Measurements from ENCODE around the gene KCNQ2.

The KCNQ2 gene

DNA sequence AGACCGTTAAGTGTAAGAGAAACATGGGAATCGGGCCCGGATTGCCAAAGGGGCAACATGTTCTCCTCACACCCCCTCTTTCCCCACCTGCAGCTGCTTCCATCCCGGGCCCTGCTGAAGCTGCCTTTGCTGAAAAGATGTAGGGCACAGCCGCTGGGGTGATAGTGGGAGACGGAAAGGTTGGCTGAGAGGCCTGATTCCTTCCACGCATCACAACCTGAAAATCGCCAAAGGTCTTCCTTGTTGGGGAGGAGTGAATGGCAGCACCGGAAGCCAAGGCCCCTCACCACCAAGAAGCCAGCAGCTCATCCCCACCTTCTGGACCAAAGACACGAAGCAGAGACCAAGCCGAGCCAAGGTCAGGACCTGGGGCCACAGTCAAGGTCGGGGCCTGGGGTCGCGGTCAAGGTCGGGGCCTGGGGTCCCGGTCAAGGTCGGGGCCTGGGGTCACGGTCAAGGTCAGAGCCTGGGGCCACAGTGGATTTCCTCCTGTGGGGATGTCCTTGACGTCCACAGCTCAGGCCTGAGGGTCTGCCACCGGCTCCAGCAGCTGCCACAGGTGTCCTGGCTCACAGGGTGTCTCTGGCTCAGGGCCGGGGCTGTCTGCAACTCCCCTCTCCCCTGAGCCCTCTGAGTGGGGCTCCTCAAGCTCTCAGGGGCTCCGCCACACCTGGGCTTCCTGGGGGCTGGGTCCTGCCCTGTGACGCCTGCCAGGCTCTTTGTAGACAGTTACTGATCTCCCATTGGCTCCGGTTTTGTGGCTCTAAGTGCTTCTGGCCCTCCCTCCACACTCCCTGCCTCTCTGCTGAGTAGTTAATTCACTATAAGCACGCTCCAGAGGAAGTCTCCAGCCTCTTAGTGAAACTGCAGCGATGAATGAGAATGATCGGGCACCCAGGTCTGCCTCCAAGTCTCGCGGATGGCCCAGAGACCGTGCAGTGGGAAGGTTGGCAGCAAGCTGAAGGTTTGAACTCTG is 105.8 kb downstream of the KCNQ2 start:
- no peak for DNase-seq

DNA sequence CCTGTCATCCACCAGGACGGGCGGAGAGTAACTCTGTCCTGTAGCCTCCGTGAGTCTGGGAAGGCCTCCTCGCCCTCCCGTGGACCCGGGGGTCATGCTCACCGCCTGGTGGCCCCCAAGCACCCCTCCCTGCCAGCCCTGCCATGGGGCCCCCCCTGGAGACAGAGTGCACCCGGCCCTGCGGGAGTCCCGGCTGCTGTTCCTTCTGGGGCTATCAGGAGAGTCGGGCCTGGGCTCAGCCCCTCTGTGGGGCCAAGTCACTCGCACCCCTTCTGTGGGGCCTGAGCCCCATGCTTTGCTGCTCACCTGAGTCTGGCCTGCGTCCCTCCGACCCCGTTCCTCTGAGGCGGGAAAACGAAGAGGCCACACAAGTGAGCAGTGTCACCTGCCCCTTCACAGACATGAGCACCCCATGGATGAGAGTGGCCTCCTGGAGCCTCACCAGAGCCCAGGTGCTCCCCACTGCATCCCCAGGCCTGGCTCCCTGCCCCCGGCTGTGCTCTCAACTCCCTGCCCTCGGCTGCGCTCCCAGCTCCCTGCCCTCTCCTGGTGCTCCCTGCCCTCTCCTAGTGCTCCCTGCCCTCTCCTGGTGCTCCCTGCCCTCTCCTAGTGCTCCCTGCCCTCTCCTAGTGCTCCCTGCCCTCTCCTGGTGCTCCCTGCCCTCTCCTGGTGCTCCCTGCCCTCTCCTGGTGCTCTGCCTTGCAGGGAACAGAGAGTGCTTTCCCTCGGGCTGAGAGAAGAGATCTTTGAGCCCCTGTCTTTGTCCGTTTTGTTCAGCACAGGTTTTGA is 106.7 kb downstream of the KCNQ2 start:
- no peak for DNase-seq

- DNase-seq = no peak
Observed at GRCh38 chr20:63364801-63365585, 107.5 kb downstream of the KCNQ2 start.

DNA sequence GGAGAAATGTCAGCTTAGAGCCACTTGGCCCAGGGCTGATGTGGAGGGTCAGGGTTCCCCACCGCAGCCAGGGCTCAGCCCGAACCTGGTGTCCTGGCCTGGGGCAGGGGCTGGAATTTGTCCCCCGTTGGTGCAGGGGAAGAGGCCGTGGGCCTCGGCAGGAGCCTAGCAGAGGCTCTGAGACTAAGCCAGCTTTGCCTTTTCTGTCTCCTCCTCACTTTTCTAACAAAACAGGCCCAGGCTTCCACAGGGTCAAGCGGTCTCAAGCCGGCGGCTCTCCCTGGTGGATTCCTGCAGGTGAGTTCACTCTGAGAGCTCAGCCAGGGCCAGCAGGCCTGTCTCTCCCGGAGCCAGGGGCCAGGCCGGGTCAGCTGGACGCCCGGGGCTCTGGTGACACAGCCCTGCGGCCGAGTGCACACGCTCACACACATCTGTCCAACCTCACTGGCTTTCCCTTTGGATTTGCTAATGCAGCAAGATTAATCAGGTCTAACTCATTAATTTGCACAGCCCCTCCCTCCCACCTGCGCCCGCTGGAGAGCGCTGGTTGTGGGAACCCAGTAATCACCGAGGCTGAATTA is 108.4 kb downstream of the KCNQ2 start:
- DNase-seq = no peak

DNA sequence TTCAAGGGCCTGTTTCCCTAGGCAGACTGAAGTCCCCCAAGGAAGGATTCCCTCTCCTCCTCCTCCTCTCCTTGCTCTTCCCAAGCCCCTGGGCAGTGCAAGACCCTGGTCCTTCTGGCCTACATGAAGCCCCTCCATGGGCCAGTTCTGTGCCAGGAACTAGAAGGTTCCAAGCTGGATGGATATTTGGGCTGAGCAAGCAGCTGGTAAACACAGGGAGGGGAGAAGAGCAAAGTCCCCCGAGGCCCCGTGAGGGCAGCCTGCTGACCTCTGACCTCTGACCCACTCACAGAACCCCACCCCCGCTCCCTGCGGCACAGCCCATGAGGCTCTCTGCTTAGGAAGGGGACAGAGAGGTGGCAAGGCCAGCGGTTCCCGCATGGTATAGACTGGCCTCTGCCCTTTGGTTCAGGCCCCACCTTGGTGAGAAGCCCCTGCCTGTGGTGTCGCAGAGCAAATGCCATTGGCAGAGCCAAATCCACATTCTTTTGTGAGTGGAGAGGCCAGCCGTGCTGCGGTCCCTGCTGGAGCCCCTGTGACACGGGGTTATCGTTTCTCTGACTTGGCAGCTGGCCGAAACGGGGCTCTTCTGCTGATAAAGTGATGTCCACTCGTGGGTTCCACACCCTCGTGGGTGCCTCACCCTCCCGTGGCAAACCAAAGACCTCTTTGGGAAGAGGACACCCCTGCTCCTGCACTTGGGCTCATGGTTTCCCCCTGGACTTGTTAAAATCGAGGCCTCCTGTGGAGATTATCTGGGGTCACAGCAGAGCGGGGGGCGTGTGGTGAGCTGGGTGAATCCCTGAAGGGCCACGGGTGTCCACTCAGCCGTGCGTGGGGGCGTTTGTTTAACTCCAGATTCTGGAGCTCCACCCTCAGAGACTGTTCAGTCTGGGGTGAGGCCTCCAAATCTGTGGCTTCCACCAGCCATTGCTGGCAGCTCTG is 109.2 kb downstream of the KCNQ2 start:
- DNase-seq = no peak

- no peak for DNase-seq
Observed at GRCh38 chr20:63362436-63363009, 109.9 kb downstream of the KCNQ2 start.

DNA sequence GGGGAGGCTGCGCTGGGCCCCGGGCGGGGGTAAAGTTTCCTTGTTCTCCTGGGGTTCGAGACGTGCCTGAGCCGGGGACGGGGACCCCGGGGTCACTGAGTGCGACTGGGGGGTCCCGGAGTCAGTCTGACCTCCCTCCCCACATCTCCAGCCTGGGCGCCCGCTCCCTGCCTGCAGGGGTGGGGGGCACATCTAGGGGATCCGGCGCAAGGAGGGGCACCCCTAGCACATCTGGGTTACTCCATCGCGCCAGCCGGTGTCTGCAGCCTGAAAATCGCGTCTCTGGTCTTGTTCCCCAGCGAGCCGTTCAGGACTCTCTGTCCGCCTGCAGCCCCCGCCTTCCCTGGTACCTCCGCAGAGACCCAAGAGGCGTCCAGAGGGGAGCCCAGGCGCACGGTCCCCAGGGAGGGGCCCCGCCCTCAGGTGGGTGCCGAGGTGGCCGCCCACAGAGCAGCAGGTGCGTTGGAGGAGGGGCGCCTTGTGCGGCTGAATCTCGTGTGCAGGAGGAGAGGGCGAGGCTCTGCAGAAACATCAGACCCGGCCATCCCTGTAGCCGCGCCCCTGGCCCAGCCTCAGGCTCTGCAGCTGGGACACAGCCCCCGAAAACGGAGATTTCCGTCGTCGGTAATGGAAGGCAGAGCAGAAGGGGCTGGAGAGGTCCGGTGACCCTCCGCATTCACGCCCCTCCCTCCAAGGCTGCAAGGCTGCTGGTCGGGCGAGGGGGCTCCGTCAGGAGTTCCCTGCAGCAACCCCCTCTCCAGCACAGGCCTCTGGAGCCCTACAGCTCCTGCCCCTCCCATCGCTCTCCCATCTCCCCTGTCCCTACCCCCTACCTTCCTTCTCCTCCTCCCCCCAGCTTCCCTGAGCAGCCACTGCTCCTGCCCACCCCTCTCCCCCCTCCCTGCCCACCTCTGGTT is 110.7 kb downstream of the KCNQ2 start:
- DNase-seq = no peak

DNA sequence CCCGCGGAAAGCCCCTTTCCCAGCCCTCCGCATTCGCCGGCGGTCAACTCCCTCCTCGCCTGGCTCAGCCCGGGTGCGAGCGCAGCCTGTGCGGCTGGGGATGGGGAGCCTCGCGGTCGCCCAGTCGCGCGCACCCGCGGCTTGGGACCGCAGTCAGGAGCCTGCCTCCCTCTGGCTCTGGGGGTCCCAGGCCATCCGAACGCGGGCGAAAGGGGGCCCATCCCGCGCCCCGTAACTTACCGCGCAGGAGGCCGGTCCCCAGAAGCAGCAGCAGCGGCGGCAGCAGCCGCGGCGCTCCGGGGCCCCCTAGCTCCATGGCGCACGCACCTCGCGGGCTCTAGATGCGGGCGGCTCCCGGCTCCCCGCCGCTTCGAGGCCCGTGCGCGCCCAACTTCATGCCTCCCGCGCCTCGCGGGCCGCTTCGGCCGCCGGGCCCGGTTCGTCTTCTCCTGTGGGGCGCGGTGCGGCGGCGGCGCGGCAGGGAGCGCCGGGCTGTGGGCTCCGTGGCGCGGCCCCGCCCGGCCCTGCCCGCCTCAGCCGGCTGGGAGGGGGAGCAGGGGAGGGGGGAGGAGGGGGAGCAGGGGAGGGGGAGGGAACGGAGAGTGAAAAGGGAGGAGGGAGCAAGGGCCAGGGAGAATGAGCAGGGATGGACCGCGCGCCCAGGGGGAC is 111.5 kb downstream of the KCNQ2 start, which contains the start of gene CHRNA4:
Gene CHRNA4 (minus strand): TSS at position 500 of the 669 bp plus-strand sequence. CDS start 184 bp downstream, at position 316.
- no peak for DNase-seq

DNA sequence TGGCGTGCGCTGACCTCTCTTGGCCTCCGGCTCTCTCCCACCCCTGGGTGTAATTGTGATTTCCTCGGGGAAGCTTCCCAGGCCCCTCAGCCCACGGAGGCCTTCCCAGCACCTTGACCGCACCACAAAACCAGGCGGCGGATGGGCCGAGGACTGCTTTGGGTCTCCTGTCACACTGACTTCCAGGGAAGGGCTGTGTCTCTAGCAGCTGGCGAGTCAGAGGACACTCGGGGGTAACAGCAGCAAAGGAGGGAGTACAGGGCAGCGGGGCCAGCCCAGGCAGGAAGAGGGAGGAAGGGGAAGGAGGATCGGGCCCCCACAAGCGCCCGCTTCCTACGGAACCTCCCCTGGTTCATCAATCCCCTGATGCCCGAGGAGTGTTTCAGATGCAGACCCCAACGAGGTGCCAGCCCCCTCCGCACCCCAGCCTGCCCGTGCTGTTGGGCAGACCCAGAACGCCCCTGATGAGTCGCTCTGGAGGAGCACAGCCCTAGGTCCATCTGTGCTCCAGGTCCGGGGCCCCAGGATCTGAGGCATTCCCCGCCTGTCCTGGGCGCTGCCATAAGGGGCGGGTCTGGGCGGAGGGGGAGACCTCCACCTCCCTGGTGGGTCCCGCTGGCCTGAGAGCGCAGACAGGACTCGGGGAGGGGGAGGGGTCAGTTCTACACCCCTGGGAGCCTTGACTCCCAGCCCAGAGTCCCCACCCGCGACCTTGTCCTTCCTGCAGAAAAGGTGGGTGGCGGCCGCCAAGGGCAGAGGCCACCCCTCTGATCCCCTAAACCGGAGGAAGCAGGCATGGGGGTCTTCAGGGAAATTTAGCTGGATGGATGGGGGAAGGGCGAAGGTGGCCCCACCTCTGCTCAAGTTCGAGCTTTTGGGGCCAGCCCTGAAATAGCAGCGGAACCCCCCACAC is 112.3 kb downstream of the KCNQ2 start:
- no peak for DNase-seq

DNA sequence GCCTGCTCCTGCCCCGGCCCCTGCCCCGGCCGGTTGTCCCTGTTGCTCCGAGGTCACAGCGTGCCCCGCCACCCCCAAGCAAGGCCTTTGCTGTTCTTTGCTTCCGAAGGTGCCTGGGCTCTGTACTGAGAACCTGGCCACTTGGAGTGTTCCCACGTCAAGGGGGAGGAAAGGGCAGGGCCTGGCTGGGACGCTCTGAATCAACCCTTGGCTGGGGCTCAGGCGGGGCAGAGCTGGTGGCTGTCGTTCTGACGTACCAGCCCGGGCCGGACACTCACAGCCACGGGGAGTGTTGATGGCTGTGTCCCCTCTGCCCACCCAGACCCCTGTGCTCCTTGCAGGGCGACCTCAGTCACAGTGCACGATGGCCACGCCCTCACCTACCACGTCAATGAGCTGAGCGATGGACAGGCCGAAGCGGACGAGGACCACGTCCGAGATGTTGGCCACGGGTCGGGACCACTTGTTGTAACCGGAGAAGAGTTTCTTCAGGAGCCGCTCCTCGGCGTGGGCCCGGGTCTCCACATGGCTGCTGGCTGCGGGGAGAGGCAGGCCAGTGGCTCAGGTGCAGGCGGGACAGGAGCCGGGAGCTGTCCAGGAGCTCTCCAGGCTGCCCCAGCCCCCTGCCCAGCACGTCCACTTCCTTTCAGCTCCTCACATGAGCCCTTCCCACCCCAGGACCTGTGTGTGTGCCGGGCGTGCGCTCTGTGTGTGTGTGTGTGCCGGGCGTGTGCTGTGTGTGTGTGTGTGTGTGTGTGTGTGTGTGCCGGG is 113.1 kb downstream of the KCNQ2 start:
- no peak for DNase-seq

DNA sequence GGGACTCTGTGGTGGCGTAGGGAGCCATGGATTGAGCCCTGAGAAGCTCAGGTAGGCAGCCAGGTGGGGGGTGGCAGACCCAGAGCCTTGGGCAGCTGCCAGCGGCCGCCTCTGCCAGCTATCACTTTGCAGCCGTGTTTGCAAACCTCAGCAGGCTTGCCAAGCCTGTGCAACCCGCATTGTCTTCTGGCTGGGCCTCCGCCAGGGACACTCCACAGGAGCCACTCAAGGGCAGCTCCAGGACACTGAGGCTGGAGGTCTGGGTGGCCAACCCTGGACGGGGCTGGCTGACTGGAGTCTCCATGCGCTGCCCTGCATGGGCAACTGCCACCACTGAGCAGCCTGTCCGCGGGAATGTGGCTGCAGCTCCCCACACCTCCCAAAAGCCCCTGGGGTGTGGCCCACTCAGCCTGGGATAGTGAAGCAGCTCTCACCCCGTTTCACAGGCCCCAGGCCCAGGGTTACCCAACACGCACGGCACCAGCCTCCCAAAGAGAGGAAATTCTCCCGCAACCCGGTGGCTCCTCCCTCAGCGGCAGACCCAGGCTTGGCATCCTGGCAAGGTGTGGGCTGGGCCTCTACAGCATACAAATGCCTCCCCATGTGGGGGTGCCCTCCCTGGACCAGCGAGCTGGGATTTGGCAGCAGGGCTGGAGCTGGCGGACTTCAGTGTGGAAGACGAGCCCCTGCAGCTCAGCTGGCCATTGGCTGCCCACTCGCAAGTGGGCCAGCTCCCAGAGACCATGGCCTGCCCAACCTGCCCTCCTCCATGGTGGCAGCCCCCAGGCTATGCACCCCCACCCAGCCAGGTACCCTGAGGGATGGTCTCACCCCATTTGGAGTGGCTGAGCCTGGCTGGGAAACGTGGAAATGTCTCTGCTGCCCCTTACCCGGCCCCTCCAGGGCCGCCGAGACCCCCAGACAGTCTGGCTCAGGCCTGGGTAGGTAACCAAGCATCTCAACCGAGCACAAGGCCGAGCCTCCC is 114.2 kb downstream of the KCNQ2 start:
- DNase-seq = no peak

- DNase-seq = no peak
Observed at GRCh38 chr20:63356931-63357879, 115.2 kb downstream of the KCNQ2 start.

- no peak for DNase-seq
Observed at GRCh38 chr20:63356511-63356910, 115.9 kb downstream of the KCNQ2 start.

DNA sequence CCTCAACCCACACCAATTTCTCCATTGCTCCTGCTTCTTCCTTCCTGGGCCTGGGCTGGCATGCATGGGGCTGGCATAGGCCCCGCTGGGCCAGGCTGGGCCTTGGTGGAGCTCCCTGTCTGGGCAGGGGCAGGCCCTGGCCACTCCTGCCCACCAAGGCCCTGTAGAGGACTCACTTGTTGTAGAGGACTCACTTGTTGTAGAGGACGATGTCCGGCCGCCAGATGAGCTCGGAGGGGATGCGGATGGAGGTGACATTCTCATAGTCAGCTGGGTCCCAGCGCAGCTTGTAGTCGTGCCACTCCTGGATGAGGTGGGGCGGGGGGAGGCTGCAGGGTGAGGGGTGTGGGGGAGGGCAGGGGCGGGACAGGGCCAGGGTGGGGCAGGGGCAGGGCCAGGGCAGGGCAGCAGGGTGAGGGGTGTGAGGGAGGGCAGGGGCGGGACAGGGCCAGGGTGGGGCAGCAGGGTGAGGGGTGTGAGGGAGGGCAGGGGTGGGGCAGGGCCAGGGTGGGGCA is 116.6 kb downstream of the KCNQ2 start:
- DNase-seq = no peak

All from femur (tissue), 1 donor.